Body of pancreas (tissue), 4 donors: ENCODE measurements around the gene EEF1G.

Source experiments
- CTCF ChIP-seq, 7 experiments: fragments of 450-650 bp in 4 of 7; fragments of 200-600 bp in 3 of 7; sonication (generic) in 3 of 7; IDR thresholded peaks; one replicate each; pipeline ENCODE4 v1.5.1; 2016 to 2019; ENCODE audit warnings: antibody characterized with exemption in 7 of 7
- POLR2A ChIP-seq, 3 donors: fragments of 450-650 bp; IDR thresholded peaks; one replicate each; pipeline ENCODE4 v1.6.1; 2016; ENCODE audit warnings: antibody characterized with exemption in 3 of 3, mild to moderate bottlenecking in 2 of 3

GRCh38 chr11:62599069-62599696 is 25.5 kb upstream of the EEF1G start:
- TF ChIP-seq POLR2A (IDR thresholded peaks at IDR 0.05) = no peak
- no peak for TF ChIP-seq CTCF (IDR thresholded peaks at IDR 0.05)
